ENCODE data around the gene MMP23B.
"Not testable (repeated sequence)": the region's sequence is repeated elsewhere in the genome, so short reads cannot be mapped to it uniquely, and the experiment has no call there.

MMP23B gene

GRCh38 chr1:1630965-1631781, 800 bp upstream of the MMP23B start:
- peak; percentile 24 for DNase-seq (ENCODE audit: low read depth)

GRCh38 chr1:1633409-1633808, 1.4 kb downstream of the MMP23B start:
- not testable (repeated sequence) for DNase-seq (ENCODE audit: low read depth)

DNA sequence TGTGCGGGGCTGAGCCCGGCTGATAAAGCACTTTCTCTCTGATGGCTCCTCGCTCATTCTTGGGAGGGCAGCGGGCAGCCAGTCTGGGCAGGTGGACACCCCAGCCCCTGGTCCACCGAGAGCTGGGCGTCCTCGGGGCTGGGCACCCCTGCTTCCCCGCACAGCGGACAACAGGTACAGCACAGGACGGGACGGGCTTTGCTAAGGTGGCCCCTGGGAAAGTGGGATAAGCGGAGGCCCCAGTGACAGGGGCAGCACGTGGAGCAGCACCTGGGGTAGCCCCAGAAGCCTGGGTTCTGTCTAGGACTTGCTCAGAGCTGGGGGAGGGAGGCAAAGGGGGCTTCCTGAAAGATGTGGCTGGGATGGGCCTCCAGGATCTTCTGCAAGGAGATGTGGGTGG, 2.6 kb downstream of the MMP23B start:
- not testable (repeated sequence) for DNase-seq (ENCODE audit: low read depth)

GRCh38 chr1:1636621-1637478, 4.9 kb downstream of the MMP23B start:
- not testable (repeated sequence) for DNase-seq (ENCODE audit: low read depth)

- not testable (repeated sequence) for DNase-seq (ENCODE audit: low read depth)
Observed at GRCh38 chr1:1637479-1637875, 5.5 kb downstream of the MMP23B start.

DNA sequence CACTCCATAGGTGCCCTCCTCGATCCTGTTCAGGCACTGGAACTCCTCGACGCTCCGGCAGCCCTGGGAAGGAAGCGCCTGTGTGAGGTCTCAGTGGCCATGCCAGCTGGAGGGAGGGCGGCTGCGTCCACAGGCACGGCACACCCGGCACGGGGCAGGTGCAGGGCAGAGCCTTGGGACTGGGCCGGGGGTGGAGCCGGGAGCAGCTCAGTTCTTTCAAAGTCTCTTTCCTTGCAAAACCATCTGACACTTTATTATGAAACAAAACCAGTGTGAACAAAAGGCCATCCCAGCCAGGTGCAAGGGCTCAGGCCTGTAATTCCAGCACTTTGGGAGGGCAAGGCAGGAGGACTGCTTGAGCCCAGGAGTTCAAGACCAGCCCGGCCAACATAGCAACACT, 6.6 kb downstream of the MMP23B start:
- DNase-seq (ENCODE audit: low read depth): not testable (repeated sequence)

DNA sequence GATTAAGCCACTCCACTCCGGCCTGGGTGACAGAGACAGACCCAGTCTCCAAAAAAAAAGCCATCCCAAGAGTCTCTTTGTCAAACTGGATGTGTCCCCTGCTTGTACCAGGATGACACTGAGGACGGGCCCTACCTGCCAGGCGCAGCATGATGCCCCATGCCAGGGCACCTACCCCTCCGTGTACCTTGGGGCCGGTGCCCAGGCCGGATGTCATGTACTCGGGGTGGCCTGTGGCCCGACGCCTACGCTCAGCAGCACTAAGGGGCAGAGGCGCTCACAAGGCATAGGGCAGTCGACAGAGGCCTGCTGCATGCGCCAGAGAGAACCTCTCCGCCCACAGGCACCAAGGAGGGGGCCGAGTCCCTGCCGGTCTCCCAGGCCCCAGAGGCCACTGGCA, 7.4 kb downstream of the MMP23B start:
- not testable (repeated sequence) for DNase-seq (ENCODE audit: low read depth)

DNA sequence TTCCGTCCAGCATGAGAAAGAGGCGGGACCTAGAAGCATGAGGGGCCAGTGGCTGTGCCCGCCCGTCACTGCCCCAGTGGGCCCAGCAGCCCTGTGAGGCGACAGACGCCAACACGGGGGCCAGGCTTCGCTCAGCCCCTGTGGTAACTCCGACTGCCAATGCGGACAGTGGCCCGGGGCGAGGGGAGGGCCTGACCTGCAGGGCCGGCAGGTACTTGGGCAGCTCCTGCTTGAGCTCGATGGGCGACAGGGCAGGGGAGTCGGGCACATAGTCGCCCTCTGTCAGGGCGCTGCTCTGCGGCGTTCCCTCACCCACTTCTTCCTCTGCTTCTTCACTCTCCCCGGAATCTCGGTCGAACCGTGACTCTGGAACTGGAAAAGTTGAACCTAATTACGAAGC, 8.1 kb downstream of the MMP23B start:
- not testable (repeated sequence) for DNase-seq (ENCODE audit: low read depth)

GRCh38 chr1:1640711-1641461, 8.9 kb downstream of the MMP23B start:
- DNase-seq (ENCODE audit: low read depth): not testable (repeated sequence)

GRCh38 chr1:1646326-1646725, 14.4 kb downstream of the MMP23B start:
- DNase-seq (ENCODE audit: low read depth): not testable (repeated sequence)

GRCh38 chr1:1647567-1648241, 15.7 kb downstream of the MMP23B start:
- not testable (repeated sequence) for DNase-seq (ENCODE audit: low read depth)

- DNase-seq (ENCODE audit: low read depth): not testable (repeated sequence)
Observed at GRCh38 chr1:1648265-1648664, 16.3 kb downstream of the MMP23B start.

DNA sequence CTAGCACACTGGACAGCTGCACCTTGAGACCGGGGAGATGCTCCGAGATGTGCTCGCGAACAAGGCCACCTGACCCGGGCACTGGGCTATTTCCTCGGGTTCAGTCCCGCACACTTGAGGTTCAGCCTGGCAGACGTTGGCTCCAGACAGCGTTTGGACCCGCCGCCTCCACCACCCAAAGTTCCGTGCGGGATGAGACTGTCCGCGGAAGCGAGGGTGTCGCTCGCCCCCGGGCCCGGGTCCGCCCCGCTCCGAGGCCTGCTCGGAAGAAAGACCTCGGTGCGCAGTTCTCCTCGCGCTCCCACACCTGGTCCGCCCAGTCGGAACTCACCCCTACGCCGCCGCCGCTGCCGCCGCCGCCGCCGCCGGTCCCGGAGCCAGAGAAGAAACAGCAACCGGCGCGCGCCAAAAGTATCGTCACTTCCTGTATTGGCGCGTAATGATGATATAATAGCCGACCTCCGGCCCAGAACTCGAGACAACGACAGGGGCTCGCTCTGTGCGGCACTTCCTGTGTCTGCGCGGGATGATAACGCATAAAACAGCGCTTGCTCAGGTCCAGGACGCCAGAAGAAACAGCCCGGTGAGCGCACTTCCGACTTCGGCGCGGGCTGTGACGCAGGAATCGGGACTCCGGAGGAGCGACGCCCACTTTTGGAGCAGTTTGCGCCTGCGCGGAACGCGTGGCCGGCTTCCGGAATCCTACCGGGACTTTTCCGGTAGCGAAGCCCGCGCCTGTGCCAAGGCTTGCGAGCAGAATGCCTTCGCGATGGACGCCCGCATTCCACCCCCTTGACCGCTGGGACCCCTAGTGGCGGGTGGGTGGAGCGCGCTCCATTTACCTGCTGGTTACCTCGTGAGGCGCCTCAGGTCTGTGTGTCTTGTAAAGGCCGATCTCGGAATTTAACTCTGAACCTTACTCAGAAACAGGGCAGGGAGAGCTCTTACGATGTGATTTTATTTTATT, 26.9 kb downstream of the MMP23B start, which contains the start of gene CDK11B:
TSS of gene CDK11B (minus strand) at position 422 of the 967 bp plus-strand sequence. CDS start 1,519 bp downstream, outside the sequence.
- DNase-seq (ENCODE audit: low read depth): peak; percentile 98

DNA sequence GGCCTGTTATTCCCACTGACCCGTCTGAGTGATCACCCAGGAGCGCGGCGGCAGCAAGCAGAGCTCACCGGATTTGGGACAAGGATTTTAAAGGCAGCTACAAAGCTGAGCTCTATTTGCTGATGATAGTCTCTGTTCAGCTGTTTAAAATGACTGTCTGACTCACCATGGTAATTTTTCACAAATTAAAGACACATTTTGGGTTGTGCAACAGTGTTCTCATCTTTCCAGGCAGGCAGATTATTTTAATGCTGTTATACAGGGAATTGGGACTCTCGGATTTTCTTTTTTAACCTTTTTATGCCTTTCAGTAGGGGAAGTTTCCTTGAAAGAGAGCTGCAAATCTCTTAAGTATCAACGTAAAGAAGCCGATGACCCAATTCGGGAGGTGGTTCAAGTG, 30.4 kb downstream of the MMP23B start:
- peak; percentile 47 for DNase-seq (ENCODE audit: low read depth)

DNA sequence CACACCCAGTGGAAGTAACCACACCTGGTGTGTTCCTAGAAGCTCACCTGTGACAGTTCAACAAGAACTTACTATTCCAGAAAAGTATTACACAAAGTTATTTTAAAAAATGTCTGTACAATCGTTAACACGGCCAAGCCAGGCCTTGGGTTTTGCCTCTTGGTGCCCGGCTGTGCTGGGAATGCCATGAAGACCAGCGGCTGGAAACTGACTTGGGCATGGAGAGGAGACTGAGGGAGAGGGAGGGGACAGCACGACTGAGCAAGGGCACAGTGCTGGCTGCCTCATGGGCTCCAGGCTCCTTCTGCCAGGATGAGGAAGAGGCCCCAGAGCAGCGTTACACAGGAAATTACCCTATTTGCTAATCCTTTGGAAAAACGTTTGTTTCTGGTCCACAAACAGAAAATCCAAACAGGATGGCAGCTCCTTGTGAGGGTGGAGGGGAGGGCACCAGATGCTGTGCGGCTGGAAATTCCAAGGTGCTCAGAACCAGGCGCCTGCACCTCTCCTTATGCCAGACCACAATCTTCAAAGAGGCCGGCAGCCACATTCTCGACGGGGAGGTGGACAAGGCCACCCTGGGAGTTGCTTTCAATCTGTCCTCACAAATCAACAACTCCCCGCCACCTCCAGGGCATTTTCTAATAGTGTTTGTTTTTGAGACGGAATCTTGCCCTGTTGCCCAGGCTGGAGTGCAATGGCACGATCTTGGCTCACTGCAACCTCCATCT, 31.0 kb downstream of the MMP23B start:
- DNase-seq (ENCODE audit: low read depth): peak; percentile 23

DNA sequence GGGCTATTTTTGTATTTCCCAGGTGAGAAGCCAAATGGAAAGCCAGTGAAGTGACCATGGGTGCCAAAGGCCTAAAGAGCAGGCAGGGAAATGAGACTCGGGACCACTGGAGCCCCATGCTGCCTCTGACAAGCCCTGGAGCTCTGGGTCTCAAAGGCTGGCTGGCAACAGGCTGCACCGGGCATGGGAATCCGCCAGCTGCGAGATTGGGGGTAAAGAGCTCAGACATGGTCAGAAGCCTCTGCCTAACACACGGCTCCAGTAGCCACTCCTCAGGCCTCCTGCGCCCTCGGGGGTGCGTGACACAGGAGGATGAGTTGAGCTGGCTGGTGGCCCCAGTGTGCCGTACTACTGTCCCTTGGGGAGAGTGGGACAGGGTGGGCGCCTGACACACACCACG, 32.3 kb downstream of the MMP23B start:
- not testable (repeated sequence) for DNase-seq (ENCODE audit: low read depth)

GRCh38 chr1:1664941-1665814, 33.2 kb downstream of the MMP23B start:
- no peak for DNase-seq (ENCODE audit: low read depth)

GRCh38 chr1:1665815-1666251, 33.9 kb downstream of the MMP23B start:
- DNase-seq (ENCODE audit: low read depth): no peak
